ENCODE measurements around the gene GPR180. TPM values are rescaled to one million over a fixed set of nuclear protein-coding genes. Genes with fewer than 3 reads are reported as not detected.

The GPR180 gene
- total RNA-seq, 1 experiment from 2014 or later: 4.0 TPM

GRCh38 chr13:94683409-94683808 is 81.8 kb downstream of the GPR180 start:
- Histone ChIP-seq H3K27ac (no peak overlapping the region), H3K9me2 (ENCODE audit: insufficient read depth) (no peaks in the 10 kb centered on the region), H3K4me1 (replicated peaks; ENCODE audit: insufficient read depth) (no peaks in the 10 kb centered on the region), H3K4me2 (no peak overlapping the region), H2AFZ (no peak overlapping the region), H3F3A (ENCODE audit: insufficient read depth, low read depth) (no peaks in the 10 kb centered on the region), H3K9me3 (ENCODE audit: insufficient read depth, low read depth) (no peaks in the 10 kb centered on the region), H3K4me3 (no peak overlapping the region), H4K20me1 (ENCODE audit: insufficient read depth) (no peaks in the 10 kb centered on the region), H3K36me3 (ENCODE audit: low read depth) (no peaks in the 10 kb centered on the region), H3K79me2 (ENCODE audit: low read depth) (no peaks in the 10 kb centered on the region), H3K27me3 (ENCODE audit: insufficient read depth, low read depth) (peaks cover 38% of the 10 kb centered on the region)
- ChIA-PET POLR2A (ENCODE audit: unreplicated experiment) (no interaction called here), CTCF (interaction anchor here (0.6 kb wide), 1 partner anchor 473 kb away, joined by 3 read pairs; no protein-coding TSS in a partner anchor)
- no peak for DNase-seq
- TF ChIP-seq CTCF (conservative IDR thresholded peaks at IDR 0.05): no peak
- intact Hi-C loops (cut with micrococcal nuclease; ENCODE audit: unreplicated experiment): no loop called here
- no TSS peak for BruUV-seq (replicated peaks)

Other genes starting within 250 kb of the GPR180 start
- gene DCT, start 122.2 kb upstream of the GPR180 start, total RNA-seq (2021): not detected in 2 replicates
- 6.2 and 7.0 TPM in 2 replicates for gene TGDS, start 5.7 kb upstream of the GPR180 start, total RNA-seq (2021)
- gene SOX21, start 110.7 kb downstream of the GPR180 start, total RNA-seq (2021): not detected in 2 replicates

All from PC-9 (cell line).